ENCODE results near the gene FRMD3.
A peak's percentile ranks its signal among the peaks of the same experiment; 100 is the strongest.

FRMD3 gene

DNA sequence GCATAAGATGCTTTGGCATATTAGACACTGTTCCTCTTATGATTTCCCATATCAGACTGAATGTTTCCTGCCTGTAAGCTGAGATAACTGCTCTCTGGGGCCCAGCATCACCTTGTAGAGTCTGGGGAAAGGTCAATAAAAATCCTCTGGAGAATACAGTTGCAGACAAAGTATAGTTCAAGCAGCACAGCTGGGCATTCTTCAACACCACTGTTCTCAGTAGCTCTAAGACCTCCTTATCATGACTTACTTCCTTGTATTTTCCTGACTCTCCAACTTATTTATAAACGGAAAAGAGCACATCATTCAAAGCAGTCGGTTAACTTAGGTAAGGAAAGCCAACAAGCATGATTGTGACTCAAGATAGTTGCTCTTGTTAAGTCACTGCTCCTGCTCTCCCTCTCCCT, 266.5 kb downstream of the FRMD3 start:
- DNase-seq, result no peak

DNA sequence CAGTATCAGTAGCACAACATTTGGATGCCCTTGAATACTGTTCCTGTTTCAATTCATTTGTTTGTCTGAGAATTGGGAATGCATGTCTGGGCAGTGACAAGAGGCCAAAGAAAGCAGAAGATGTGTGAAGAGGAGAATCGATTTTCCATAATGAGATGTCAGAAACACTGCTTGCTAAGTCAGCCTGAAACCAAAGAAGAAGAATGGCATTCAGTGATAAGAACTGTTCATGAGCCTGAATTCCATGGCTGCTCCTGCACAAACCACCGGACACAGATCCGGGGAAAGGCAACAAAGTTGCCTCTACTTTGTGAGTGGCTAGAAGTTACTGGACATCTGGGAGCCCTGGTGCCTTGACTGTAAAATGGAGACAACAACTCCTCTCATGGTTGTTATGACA, 268.1 kb downstream of the FRMD3 start:
- DNase-seq, result no peak

DNA sequence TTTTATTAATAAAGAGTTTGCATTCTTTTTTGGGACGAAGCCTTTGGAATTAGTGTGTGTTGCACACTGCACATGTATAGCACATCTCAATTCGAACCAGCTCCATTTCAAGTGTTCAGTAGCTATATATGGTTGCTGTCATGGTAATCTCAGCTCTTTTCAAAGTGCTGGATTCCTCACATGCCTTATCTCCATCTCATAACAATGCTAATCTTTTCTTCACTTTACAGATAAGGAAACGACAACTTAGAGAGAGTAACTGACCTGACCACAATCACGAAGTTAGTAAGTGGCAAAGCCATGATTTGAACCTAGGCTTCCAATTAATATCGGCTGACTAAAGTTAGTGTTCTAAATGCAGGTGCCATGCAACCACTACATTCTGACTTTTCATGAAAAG, 270.5 kb downstream of the FRMD3 start:
- DNase-seq, result no peak

DNA sequence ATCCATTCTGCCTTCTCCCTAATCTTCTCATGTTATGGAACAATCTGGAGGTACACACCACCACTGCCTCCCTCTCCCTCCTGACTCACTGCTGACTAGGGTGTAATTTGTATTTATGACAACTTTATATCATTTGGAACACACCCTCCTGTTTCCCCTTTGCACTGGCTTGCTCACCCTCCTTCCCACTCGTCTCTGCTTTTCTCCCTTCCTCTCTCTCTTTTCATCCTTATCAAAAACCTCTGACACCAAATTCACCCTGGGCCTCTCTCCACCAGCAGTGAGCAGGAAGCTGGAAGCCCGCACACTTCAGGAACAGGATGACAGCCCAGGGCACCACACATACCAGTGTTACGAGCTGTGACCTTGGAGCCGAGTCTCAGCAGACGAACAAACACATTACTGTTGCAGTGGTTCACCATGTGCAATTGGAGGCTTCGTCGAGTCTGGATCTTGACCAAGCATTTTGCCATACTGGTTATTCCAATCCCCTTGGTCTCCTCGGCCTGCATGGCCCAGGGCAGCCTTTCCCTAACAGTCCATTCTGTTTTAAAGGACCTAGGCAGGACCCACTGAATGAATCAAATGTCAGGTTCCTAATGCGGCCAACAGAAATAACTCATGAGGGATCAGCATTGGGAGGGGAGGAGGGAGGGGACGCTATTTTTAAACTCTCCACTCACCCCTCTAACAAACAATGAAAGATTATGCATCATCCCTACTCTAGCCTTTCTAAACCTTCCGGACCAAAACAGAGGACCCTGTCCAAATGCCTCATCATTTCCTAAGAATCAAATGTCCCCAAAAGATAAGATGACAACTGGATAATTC, 271.3 kb downstream of the FRMD3 start:
- DNase-seq, result no peak

DNA sequence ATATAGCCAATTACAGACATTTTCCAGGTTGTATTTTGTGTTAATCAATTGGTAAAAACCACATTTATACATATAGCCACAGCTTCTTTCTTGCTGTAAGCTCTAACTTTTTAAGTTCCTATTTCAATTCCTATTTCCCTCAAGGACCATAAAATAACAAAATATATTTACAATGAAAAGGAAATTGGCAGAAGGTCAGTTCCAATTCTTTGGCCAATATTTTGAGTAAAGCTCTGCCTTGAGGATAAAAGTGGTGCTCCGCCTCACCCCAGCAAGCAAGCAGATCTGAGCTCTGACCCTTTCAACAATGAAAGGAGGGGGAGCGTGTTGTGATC, 271.9 kb downstream of the FRMD3 start:
- DNase-seq, result no peak

DNA sequence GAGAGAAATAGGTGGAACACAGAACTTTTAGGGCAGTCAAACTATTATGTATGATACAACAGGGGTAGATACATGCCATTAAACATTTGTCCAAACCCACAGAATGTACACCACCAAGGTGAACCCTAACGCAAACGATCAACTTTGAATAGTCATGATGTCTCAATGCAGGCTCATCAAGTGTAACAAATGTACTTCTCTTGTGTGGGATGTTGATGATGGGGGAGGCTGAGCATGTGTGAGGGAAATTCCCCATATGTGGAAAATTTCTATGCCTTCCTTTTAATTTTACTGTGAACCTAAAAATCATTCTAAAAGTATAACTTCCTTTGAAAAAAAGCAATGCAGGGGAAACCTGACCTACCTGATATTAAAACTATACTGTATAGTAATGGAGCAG, 273.9 kb downstream of the FRMD3 start:
- DNase-seq, result no peak

DNA sequence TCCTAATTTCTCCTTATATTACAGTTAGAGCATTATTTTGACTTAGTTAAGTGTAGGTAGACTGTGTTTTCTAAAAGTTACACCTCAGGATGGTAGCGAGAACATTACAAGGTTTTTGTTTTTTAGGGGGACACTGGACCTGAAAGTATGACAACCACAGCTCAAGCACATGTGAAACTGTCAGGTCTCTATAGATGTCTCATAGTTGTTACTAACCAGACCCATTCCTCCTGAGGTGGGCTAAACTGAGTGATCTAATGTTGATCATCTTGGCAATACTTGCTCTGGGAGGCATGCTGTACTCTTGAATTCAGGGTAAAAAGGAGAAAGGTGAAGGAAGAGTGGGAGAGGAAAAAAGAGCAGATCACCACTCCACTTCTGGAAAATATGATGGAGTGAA, 278.6 kb downstream of the FRMD3 start:
- DNase-seq, result no peak

DNA sequence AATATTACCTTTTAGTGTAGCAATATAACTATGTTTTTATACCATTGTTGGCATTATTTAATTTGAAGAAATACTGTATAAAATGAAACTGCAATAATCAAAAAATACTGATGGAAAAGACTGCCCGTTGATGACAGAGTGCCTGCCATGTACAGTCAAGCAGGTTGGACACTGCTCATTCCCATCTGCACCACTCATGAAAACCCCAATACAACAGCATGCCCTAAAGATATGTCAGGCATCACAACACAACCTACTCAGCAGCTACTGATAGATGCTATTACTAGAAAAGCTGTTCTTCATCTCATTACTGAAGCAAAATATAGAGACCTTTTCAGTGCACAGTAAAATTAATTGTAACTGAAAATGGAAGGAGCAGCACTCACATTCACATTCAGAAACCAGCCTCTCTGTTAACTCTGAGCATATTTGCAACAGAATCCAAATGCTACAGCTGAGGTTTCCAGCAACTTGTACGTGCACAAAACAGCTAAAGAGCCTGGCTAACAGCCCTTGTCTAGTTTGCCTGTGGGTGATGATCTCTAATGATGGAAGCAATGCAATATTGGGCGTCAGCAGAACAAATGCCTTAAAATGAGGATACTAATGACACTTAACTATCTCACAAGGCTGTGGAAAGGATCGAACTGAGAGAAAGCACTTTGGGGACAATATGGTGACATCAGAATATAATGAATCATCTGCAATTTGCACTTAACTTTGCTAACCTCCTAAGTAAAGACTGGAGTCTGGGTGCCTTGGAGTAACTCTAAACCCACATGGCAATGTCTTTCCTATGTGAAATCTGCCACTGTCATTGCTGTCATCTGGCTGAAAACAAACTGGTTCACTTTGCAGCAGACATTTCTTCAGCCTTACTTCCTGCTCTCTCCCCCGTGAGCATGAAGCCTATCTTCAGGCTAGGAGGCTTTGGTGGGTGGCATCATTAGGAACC, 280.0 kb downstream of the FRMD3 start:
- no peak for DNase-seq

DNA sequence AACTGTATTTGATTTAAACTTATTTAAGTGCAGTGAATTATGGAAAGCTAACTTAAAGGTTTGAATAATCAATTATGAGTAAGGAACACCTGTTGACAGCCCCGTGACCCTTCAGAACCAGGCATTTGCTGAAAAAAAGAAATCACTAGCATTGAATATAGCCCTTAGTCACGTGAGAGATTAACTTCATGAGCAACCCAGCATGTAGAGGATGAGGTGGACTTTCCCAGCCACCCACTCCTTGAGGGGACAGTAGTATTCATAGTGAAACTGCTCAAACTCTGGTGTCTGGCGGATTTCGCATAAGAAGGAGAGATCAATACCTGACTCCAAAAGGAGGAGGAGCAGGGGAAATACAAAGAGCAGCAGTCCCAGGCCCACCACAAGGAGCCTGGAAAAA, 290.5 kb downstream of the FRMD3 start:
- DNase-seq, result no peak

DNA sequence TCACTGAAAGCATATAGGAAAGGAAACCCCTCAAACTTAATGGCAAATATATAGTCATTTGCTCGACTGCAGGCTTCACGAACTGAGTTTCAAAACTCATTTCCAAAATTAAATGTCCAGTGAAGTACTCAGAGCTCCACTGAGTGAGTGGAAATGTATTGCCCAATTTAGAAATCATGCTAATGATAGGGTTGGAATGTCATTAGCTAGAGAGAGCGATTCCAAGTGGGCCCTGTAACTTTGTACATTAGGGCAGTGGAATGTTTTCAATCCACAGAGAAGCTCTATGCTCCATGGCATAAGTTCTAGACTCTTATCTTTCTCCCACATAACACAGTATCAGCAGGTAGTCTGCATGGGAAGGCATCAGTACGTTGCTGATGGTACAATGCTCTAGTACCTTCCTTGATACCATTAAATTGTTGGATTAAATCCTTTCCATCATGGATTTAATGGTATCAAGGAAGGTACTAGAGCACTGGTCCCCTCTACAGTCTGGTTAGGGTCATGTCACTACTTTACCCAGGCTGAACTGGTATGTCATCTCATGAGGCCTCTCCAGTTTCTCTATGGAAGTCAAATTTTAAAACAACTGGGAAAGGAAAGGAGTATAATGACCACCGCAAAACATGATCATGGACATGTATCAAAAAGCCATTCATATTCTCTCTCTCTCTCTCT, 292.1 kb downstream of the FRMD3 start:
- DNase-seq, result no peak

DNA sequence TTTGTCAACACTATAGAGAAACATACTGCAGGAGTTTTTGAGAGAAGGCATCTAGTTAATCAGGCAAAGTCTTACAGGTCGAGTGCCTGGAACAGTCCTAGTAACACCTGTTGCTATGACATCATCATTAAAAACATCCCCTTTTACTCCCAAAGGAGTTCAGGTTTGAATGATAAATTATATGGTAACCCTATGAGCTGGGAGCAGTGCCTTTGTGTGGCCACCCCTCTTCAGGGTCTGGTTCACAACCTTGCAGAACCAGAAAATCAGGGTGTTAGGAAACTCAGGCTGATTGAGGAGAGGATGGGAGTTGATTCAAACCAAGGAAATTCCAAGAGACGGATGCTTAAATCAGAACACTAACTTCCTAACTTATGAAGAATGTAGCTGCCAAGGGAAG, 296.1 kb downstream of the FRMD3 start:
- no peak for DNase-seq

DNA sequence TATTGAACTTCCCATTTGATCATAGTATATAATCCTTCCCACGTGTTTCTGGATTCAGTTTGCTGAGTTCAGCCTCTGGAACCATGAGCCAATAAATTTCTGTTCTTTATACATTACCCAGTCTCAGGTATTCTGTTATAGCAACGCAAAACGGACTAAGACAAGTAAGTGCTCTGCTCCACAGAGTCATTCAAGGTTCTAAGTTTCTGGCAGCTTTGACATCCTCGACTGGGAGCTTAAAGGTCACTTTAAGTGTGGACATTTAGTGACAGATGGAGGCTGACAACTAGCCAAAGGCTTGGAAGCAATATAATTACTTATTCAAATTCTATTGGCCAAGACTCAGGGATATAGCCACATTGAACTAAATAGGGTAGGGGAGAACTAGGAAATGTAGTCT, 297.5 kb downstream of the FRMD3 start:
- peak; percentile 36 for DNase-seq

DNA sequence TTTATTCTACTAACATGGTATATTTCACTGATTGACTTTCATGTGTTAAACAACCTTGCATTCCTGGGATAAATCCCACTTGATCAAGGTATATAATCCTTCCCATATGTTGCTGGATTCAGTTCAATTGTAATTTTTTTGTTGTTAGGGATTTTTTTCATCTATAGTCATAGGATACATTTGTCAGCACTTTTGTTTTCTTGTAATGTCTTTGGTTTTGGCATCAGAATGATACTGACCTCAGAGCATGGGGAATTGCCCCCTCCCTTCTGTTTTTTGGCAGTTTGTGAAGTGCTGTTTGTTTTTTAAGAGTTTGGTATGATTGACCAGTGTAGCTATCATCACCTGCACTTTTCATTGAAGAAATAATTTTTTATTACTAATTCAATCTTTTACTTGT, 298.5 kb downstream of the FRMD3 start:
- DNase-seq, result no peak

DNA sequence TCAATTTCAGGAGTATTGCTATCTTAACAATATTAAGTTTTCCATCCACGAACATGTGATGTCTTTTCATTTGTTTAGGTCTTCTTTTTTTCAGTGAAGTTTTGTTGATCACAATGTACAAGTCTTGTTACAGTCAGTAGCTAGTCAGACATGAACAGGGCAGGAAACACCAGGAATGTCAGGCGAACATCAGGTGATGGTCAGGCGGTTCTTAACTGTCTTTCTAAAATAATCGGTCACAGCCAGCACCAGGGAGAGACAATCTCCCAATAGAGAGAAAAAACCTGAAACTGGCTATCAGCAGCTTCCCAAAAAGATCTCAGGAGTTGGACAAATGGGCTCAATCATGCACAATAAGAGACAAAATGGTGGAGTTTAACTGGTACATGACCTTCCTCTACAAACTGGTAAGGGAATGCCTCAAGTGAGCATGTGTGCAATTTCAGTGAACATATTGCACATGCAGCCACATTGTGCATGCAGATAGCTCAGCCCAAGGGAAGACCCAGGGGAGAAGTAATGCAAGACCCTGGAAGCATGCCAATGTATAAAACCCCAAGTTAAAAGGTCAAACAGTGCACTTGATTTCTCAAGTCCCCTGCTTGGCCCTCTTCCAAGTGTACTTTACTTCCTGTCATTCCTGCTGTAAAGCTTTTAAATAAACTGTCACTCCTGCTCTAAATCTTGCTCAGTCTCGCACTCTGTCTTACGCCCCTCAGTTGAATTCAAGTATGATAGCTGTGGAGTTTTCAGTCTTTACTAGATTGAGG, 299.1 kb downstream of the FRMD3 start:
- DNase-seq, result peak; percentile 49

DNA sequence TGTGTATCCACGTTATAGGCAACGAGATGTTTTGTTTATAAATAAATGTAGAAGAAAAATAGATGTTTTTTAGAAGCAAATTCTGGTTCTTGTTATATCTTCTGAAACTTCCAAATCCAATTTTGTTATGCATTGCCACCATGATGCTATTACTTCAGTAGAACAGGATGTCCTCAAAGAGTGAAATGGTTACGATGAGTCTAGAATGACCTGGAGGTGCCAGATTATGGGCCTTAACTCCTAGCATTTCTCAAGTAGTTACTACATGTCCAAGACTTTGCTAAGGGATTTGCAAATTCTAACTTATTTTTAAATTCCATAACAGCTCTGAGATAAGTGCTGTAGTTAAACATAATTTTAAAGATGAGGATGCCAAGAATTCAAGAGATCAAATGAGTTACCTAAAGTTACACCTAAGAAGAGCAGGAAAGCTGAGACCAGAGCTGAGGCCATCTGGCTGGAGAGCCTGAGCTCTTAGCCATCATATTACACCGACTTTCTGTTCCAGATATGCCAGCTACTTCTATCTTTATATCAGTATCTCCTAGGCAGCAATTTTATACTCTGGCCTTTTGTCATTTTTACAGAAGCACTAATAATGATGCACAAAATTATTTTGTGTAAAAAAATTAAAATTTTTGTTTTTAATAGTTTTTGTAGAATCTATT, 302.0 kb downstream of the FRMD3 start:
- no peak for DNase-seq

DNA sequence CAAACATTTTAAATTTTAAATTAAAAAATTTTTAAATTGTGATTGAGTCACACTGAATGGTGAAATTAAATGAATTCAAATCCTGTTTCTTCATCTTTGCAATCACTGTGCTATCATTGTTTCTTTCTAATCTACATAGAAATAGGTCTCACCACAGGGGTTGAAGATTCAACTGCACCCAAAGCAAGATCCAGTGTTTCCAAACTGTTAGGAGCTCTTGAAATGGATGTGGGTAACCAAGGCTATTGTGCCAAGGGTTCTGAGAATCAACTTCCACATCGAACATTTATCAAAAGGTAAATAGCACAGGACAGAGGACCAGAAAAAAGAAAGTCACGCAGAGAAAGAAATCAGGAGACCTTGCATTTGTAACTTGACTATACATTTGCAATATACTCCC, 302.7 kb downstream of the FRMD3 start:
- DNase-seq, result no peak

DNA sequence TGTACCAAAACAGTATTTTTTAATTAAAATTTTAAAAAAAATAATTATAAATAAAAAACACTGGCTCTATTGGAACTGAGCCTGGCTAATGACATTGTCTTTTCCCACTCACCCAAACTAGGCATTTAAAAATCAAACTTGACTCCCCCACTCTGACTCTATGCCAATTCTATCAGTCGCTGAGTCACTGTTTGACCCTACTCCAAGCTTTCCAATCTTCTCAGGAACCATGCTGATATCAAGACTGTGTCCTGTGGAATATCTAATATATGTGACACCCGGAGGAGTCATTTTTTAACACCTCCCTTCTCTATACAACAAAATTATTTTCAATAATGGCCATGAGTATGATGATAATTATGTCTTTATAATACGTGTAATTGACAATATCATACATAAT, 303.7 kb downstream of the FRMD3 start:
- DNase-seq, result no peak

DNA sequence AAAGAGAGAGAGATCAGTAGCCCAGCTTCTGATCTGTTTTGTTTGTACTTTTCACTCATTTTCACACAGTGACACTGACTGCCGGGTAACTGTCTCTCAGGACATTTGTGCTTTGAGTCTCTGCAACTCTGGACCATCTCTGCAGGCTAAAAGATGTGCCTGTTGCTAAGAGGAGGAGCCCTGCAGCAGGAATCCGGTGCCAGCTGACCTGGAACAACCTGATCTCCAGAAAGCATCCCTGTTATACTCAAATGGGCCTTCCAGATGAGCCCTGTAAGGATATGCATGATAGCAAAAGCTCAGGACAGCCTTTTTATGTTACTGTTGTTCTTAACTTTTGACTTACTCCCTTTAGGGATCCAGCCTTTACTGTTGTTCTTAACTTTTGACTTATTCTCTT, 304.6 kb downstream of the FRMD3 start:
- no peak for DNase-seq

DNA sequence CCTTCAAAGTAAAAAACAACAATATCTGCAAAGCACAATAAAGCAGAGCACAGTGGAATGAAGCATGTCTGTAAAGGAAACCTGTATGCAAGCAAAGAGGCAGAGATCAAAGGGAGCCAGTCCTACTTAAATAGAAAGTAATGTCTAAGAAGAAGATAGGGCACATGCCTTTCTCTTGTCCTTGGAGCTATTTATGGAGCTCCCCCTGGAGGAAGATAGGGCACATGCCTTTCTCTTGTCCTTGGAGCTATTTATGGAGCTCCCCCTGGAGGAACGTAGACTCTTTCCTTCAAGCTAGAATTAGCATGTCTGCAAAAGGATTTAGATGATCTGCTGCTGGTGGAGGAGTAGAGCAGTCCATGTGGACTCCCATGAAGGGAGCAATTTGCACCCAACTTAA, 307.2 kb downstream of the FRMD3 start:
- DNase-seq, result no peak

DNA sequence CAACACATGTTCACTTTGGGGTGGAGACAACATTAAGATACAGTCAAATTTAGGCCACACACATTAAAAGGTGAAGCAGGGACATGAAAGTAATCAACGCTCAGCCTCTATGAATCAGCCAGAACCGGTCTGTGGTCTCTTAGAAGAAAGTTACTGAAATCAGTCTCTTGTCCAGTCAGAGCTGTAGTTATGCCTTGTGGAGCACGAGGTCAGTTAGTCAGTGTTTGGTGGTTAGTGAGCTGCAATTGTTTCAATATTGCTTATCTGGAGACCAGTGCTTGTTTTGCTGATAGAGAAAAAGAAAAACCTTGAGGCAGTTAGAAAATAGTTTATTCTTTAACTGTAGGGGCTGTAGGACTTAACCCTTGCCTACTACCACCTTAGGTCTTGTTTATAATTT, 317.5 kb downstream of the FRMD3 start:
- no peak for DNase-seq

DNA sequence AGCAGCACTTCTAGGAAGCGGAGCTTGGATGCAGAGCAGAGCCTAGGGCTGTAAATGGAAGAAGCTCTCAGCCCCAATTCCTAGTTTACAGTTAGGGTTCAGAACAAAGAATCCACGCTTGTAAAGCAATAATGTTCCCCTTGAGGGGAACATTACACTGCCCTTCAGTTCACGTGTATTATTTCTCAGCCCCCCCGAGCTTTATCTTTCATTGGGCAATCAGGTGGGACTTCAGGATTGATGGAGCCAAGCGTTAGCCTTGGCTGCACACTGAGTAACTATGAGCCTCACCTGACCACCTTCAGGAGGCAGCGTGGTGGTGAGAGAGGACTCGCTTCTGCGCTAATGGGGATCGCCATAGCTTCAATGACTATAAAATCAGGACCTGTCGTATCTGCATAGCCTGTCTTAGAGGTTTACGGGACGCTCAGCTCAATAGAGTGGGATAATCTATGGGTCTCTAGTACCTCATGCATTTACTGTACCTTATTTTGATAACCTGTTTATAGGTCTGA, 318.2 kb downstream of the FRMD3 start:
- no peak for DNase-seq
